ENCODE results near the gene MGME1.
"Not testable (repeated sequence)": the region's sequence is repeated elsewhere in the genome, so short reads cannot be mapped to it uniquely, and the experiment has no call there.

MGME1 gene

GRCh38 chr20:17960400-17960885 lies 8.4 kb upstream of the MGME1 start:
- not testable (repeated sequence) for DNase-seq (ENCODE audit: low spot score)

DNA sequence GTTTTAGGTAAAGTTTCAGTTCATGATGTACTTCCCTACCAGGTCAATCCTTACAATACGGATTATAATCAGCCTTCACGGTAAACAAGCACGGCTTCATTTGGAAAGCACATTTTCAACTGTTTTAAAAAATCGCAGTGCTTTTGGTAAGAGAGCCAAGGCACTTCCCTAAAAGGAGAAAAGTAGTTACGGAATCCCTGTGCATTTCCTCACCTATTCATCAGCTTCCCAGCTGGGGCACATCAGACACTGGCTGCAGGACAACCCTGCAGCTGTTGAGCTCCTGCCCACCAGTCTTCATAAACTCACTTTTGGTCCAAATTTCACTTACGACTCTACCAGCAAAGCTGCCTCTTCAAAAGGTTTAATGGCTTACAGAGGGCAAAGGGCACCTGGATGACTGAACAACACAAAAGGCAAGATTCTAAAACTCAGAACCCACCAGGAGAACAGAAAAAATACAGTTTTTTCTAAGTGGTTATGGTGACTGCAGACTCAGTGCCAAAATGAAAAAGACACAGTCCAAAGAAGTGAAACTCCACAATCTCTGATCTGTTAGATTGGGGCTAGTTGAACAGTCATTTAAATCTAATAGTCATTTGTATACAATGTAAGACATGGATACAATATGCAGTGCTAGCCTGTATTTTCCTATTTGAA lies 7.8 kb upstream of the MGME1 start:
- no peak for DNase-seq (ENCODE audit: low spot score)

DNA sequence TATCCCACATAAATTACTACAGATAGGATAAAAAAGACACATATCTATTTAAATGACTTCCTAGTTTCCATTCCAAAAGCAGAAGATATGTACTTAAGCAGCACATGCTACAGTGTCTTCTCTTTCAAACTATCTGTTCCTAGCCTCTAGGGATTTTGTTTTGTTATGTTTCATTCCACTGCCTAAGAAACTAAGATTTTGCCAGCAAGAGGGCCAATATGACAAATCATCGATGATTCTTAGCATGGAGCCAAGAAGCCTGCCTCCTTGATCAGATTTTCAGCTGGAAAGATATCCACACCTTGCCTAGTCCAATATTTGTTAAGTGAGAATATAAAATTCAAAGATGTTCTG lies 7.3 kb upstream of the MGME1 start:
- DNase-seq (ENCODE audit: low spot score), result no peak

GRCh38 chr20:17963114-17963897 lies 5.5 kb upstream of the MGME1 start:
- no peak for DNase-seq (ENCODE audit: low spot score)

GRCh38 chr20:17964073-17964472 lies 4.7 kb upstream of the MGME1 start:
- DNase-seq (ENCODE audit: low spot score), result no peak

DNA sequence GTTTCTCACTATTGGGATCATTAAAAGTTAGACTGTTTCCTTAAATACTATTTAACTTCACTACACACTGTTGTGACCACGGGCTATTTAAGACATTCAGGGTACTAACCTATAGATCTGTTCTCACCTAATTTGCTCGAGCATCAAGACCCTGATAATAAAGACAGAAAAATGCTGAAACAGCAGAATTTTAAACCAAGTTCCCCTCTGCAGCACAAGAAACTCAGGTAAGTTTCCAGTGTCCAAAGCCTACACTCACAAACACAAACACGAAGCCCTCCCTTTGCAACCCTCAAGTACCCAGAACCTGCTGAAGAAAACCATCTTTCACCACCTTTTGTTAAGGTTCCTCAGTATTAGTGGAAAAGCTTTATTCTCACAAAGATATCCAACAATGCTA lies 4.2 kb upstream of the MGME1 start:
- no peak for DNase-seq (ENCODE audit: low spot score)

GRCh38 chr20:17965042-17965697 lies 3.6 kb upstream of the MGME1 start:
- DNase-seq (ENCODE audit: low spot score), result no peak

GRCh38 chr20:17966432-17967310 lies 2.1 kb upstream of the MGME1 start:
- peak; percentile 51 for DNase-seq (ENCODE audit: low spot score)

- DNase-seq (ENCODE audit: low spot score), result peak; percentile 53
Measured at GRCh38 chr20:17967521-17968365, 1.1 kb upstream of the MGME1 start.

DNA sequence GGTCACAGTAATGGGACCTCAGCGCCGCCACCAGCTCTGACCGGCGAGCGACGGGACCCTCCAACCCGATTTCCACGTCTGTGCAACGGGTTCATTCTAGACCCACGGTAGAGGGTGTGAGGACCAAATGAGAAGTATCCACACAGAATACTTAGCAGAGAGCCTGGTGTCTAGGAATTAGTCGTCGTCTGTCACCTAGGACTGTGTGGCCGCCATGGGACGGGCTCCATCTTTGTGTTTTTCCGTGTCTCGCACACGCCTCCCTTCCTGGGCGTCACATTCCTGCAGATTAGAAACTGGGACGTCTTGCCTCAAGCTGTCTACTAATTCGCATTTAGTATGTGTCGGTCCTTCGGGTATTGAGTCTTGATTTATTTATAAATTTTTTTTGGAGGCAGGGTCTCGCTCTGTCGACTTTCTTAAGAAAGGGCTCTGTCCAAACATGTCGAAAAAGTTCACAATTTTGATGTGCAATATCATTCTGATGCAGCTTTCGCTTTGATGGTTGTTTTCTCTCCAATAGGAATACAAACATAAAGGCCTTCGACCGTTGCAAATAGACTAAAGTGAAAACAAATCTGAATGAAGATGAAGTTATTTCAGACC lies 563 bp downstream of the MGME1 start:
- DNase-seq (ENCODE audit: low spot score), result peak; percentile 40

DNA sequence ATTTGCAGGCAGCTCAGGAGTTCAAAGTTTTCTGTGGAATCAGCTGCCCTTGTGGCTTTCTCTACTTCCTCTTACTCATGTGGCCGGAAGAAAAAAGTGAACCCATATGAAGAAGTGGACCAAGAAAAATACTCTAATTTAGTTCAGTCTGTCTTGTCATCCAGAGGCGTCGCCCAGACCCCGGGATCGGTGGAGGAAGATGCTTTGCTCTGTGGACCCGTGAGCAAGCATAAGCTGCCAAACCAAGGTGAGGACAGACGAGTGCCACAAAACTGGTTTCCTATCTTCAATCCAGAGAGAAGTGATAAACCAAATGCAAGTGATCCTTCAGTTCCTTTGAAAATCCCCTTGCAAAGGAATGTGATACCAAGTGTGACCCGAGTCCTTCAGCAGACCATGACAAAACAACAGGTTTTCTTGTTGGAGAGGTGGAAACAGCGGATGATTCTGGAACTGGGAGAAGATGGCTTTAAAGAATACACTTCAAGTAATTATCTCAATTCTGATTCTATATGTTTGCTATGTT lies 1.1 kb downstream of the MGME1 start:
- peak; percentile 50 for DNase-seq (ENCODE audit: low spot score)

- DNase-seq (ENCODE audit: low spot score), result peak; percentile 18
Measured at GRCh38 chr20:17971300-17972013, 2.6 kb downstream of the MGME1 start.

GRCh38 chr20:17972121-17972520 lies 3.3 kb downstream of the MGME1 start:
- no peak for DNase-seq (ENCODE audit: low spot score)

GRCh38 chr20:17976305-17976704 lies 7.5 kb downstream of the MGME1 start:
- no peak for DNase-seq (ENCODE audit: low spot score)

DNA sequence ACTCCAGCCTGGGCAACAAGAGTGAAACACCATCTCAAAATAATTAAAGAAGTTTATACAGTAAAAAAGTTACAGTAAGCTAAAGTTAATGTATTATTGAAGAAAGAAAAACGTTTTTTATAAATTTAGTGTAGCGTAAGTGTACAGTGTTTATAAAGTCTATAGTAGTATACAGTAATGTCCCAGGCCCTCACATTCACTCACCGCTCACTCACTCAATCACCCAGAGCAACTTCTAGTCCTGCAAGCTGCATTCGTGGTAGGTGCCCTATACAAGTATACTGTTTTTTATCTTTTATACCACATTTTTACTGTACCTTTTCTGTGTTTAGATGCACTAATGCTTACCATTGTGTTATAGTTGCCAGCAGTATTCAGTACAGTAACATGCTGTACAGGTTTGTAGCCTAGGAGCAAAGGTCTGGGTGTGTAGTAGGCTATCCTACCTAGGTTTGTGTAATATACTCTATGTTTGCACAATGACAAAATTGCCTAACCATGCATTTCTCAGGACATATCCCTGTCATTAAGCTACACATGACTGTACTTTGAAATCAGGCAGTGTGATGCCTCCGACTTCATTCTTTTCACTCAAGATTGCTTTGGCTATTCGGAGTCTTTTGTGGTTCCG lies 16.7 kb downstream of the MGME1 start:
- no peak for DNase-seq (ENCODE audit: low spot score)

- DNase-seq (ENCODE audit: low spot score), result no peak
Measured at GRCh38 chr20:17987988-17988387, 19.2 kb downstream of the MGME1 start.

DNA sequence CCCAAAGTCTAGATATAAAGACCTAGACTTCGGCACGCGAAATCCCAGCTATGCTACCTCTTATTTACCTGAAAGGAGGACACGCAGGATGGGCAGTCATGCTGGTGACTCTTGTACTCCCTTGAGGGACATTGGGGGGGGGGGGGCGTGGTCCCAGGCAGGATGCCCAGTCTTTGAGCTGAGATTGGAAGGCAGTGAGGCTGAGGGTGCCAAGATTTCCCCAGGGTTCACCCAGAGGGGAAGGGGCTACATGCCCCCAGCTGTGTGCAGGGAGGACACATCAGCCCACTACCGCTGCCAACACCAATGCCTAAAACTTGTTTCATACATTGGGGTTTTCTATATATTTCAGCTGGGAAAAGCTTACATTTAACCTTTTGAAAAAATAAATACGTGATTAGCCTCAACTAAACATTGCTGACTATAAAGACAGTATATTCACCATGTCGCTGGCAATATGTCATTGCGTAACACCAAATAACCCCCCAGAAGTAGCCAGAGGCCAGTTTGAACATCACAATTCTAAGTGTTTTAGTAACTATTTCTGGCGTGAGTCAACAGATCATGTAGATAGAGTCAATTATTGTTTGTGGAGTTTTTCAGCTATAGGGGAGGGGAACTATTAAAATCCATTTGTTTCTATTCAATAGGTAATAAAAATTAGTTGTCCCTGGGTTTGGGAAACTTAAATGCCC lies 21.6 kb downstream of the MGME1 start:
- DNase-seq (ENCODE audit: low spot score), result no peak

- DNase-seq (ENCODE audit: low spot score), result no peak
Measured at GRCh38 chr20:17992224-17992637, 23.4 kb downstream of the MGME1 start.
